Kidney epithelial cell (primary cell): Measurements from ENCODE around the gene RAB6A. TPM values are rescaled to one million over a fixed set of nuclear protein-coding genes. Genes with fewer than 3 reads are reported as not detected.
"Not testable (repeated sequence)": the region's sequence is repeated elsewhere in the genome, so short reads cannot be mapped to it uniquely, and the experiment has no call there.

Experiments used
- DNase-seq: peaks from one replicate; pipeline ENCODE4 v3.0.0-alpha.2; 2010; ENCODE audit warnings: low read depth
- H3K27me3 ChIP-seq: 2 replicates; pipeline ENCODE4 v1.6.0; 2011; ENCODE audit warnings: low read length; ENCODE audit not compliant: control insufficient read depth, insufficient read depth
- H3K36me3 ChIP-seq: 2 replicates; pipeline ENCODE4 v1.5.1; 2011; ENCODE audit warnings: low read length; ENCODE audit not compliant: control insufficient read depth, insufficient read depth
- H3K4me3 ChIP-seq: 2 replicates; pipeline ENCODE4 v1.5.1; 2011; ENCODE audit warnings: low read depth, mild to moderate bottlenecking, control low read depth, low read length
- CTCF ChIP-seq: IDR thresholded peaks from 2 replicates; pipeline ENCODE4 v1.5.1; 2011; ENCODE audit warnings: mild to moderate bottlenecking, moderate library complexity, low read length, control low read depth, inconsistent platforms; ENCODE audit not compliant: insufficient read depth, poor library complexity, severe bottlenecking
- total RNA-seq: library from RNA; depleted of rRNA; stranded (reverse); fragments of >200 nt; gene quantifications from 2 replicates; pipeline ENCODE4 v1.2.3, GENCODE V29; 2015

Gene RAB6A
- total RNA-seq, 1 donor from 2014 or later = 120 TPM

GRCh38 chr11:73781303-73781702 lies 20.4 kb upstream of the RAB6A start:
- no peak for TF ChIP-seq CTCF
- no peak for DNase-seq
- Histone ChIP-seq H3K4me3 (no peak overlapping the region), H3K36me3 (no peaks in the 10 kb centered on the region), H3K27me3 (no peaks in the 10 kb centered on the region)

GRCh38 chr11:73779084-73779902 lies 18.4 kb upstream of the RAB6A start:
- peak; percentile 95 for DNase-seq
- Histone ChIP-seq H3K4me3 (peak overlapping the region; percentile 53), H3K36me3 (no peaks in the 10 kb centered on the region), H3K27me3 (no peaks in the 10 kb centered on the region)
- no peak for TF ChIP-seq CTCF

GRCh38 chr11:73770811-73771210 lies 9.9 kb upstream of the RAB6A start:
- DNase-seq, H3K27me3 ChIP-seq: not testable (repeated sequence)

GRCh38 chr11:73766763-73767162 lies 5.9 kb upstream of the RAB6A start:
- H3K27me3 ChIP-seq = no peaks in the 10 kb centered on the region
- no peaks in the 10 kb centered on the region for H3K36me3 ChIP-seq
- TF ChIP-seq CTCF = no peak
- no peak for DNase-seq
- no peak overlapping the region for H3K4me3 ChIP-seq

More at GRCh38 chr11:73770811-73771210, 9.9 kb upstream of the RAB6A start:
- not testable (repeated sequence) for H3K4me3 ChIP-seq, H3K36me3 ChIP-seq

- TF ChIP-seq CTCF = no peak
- DNase-seq = no peak
- H3K36me3 ChIP-seq = no peaks in the 10 kb centered on the region
- no peaks in the 10 kb centered on the region for H3K27me3 ChIP-seq
- H3K4me3 ChIP-seq = no peak overlapping the region
Measured at GRCh38 chr11:73762732-73763131, 1.9 kb upstream of the RAB6A start.

GRCh38 chr11:73761403-73761945 lies 600 bp upstream of the RAB6A start:
- no peak for DNase-seq
- H3K4me3 ChIP-seq = peak overlapping the region; percentile 40
- no peaks in the 10 kb centered on the region for H3K36me3 ChIP-seq
- TF ChIP-seq CTCF = no peak
- no peaks in the 10 kb centered on the region for H3K27me3 ChIP-seq
